Activated effector memory CD4-positive, alpha-beta T cell treated with anti-CD3 and anti-CD28 coated beads, Interleukin-2, amount 50 U/mL, for 16 hours (primary cell): ENCODE results near the gene SCLY.

Experiments used
- DNase-seq: peaks from one replicate; pipeline ENCODE4 v3.0.0-alpha.2; 2020

The SCLY gene

GRCh38 chr2:238128534-238129001 lies 67.8 kb downstream of the SCLY start:
- DNase-seq = no peak

GRCh38 chr2:238129166-238130010 lies 68.6 kb downstream of the SCLY start:
- no peak for DNase-seq

GRCh38 chr2:238130111-238130695 lies 69.4 kb downstream of the SCLY start:
- DNase-seq = no peak

GRCh38 chr2:238130696-238131628 lies 70.2 kb downstream of the SCLY start:
- no peak for DNase-seq

GRCh38 chr2:238131761-238132462 lies 71.1 kb downstream of the SCLY start:
- DNase-seq = no peak

- DNase-seq = no peak
These were observed 72.0 kb downstream of the SCLY start for GRCh38 chr2:238132463-238133450.

GRCh38 chr2:238133499-238134392 lies 72.9 kb downstream of the SCLY start:
- peak; percentile 46 for DNase-seq

GRCh38 chr2:238134393-238134785 lies 73.6 kb downstream of the SCLY start:
- no peak for DNase-seq

- no peak for DNase-seq
These were observed 74.9 kb downstream of the SCLY start for GRCh38 chr2:238135601-238136150.

- no peak for DNase-seq
These were observed 76.2 kb downstream of the SCLY start for GRCh38 chr2:238136820-238137537.

GRCh38 chr2:238137885-238138284 lies 77.1 kb downstream of the SCLY start:
- DNase-seq = no peak

- DNase-seq = no peak
These were observed 77.8 kb downstream of the SCLY start, which contains the start of gene KLHL30 for GRCh38 chr2:238138331-238139195. Gene KLHL30, plus strand, starts transcription at chr2:238138668. Its CDS starts 2,087 bp downstream, at chr2:238140755.

- peak; percentile 72 for DNase-seq
These were observed 78.6 kb downstream of the SCLY start for GRCh38 chr2:238139196-238140039.

- no peak for DNase-seq
These were observed 79.2 kb downstream of the SCLY start for GRCh38 chr2:238140040-238140439.

GRCh38 chr2:238140721-238141540 lies 80.1 kb downstream of the SCLY start:
- DNase-seq = no peak
